ENCODE results near the gene MX2. TPM values are rescaled to one million over a fixed set of nuclear protein-coding genes. Genes with fewer than 3 reads are reported as not detected.

MX2 gene
- total RNA-seq, 1 donor from 2014 or later: 0.41 TPM

DNA sequence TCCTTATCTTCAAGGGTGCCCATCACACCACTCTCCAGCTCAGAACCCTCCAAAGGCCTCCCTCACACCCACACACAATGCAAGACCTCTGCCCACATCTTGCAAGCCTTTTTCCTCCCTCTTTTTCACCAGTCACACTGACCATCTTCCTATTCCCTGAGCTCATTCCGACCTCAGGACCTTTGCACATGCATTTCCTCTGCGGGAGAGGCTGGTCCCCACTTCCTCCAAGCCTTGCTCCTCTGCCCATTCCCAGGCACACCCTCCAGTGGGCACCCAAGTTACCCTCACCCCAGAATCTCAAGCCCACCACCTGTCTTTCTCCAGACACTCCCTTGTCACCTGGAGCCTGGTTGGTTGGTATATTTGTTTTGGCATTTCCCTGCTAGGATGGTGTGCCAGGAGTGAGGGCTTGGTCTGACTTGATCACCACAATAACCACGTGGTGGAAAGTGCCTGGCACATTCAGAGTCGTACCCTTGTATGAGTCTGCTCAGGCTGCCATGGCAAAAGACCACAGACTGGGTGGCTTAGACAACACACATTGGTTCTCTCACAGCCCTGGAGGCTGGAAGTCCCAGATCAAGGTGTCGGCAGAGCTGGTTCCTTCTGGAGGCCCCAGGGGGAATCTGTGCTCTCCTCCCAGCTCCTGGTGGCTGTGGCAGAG is 13.2 kb downstream of the MX2 start:
- FAIRE-seq (no peak), DNase-seq (ENCODE audit: low spot score in 2 of 2) (no peak)

- no peak for FAIRE-seq
These were observed 14.0 kb downstream of the MX2 start for GRCh38 chr21:41375875-41376274.

GRCh38 chr21:41377715-41378114 is 15.9 kb downstream of the MX2 start:
- DNase-seq (ENCODE audit: low spot score in 2 of 2) (no peak), FAIRE-seq (no peak)

More at GRCh38 chr21:41375875-41376274, 14.0 kb downstream of the MX2 start:
- DNase-seq (ENCODE audit: low spot score in 2 of 2): no peak

- FAIRE-seq: no peak
These were observed 17.0 kb downstream of the MX2 start for GRCh38 chr21:41378849-41379248.

DNA sequence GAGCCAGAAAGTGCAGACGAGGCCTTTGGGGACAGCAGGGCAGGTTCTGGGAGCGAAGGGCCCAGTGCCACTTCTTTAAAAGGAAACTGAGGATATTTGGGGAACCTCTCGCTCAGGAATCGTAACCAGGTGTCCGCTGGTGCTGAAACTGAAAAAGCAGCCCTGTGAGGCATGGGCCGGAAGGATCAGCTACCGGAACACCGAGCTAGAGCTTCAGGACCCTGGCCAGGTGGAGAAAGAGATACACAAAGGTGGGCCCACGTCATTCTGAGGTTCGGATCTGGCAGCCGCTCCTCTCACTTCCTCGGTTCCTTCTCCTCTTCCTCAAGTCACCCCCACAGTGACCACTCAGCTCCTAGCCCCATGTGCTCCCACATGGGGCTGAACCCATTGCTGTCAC is 18.1 kb downstream of the MX2 start:
- no peak for DNase-seq (ENCODE audit: low spot score in 2 of 2)
- no peak for FAIRE-seq

More at GRCh38 chr21:41378849-41379248, 17.0 kb downstream of the MX2 start:
- no peak for DNase-seq (ENCODE audit: low spot score in 2 of 2)

GRCh38 chr21:41381731-41382130 is 19.9 kb downstream of the MX2 start:
- no peak for FAIRE-seq
- no peak for DNase-seq (ENCODE audit: low spot score in 2 of 2)

DNA sequence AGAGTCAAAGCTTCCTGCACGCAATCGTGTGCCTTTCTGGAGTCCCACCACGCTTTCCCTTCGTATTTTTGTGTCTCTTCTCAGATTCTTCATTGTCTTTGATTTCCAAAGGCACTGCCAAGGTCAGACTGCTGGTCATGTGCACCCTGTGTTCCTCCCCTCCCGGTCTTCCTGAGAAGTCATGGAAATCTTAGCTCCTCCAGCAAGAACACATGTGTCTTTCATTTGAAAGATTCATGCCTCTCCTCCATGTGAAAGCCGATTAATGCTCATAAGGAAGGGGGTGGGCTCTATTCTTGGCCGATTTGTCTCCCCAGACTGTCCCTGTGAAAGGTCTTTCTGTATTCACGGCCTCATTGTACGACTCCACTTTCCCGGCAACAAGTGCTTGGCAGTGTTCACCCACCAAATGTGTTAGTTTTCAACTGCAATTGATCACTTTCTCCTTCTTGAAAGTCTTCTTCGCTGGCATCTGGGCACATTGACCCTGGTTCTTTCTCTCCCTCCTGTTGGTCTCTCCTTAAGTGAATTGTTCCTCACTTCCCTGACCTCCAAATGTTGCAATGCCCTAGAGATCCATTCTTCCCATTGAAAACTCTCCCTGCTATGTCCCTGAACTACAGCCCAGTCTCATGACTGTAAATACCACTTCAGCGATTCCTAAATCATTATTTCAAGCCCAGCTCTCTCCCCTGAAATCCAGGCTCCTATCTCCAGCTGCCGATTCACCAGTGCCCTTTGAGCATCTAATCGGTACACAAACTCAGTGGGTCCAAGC is 25.4 kb downstream of the MX2 start:
- DNase-seq (ENCODE audit: low spot score in 2 of 2) (no peak), FAIRE-seq (no peak)

- FAIRE-seq: no peak
These were observed 26.0 kb downstream of the MX2 start for GRCh38 chr21:41387824-41388223.

DNA sequence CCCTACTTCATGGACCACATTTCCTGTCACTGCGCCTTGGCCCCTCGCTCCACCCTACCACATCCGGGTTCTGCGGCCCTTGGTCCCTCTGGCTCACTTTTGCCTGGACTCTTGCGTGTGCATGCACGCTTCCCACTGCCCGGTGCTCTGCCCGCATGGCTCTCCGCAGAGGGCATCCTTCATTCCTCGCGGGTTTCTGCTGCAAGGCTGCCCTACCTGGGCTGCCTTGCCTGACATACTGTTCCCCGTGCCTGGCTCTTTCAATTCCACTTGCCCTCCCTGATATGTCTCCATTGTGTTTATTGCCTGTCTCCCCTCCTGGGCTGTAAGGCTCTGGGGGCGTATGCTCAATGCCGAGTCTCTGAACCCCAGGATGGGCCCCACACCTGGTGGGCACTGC is 26.4 kb downstream of the MX2 start:
- FAIRE-seq: no peak
- no peak for DNase-seq (ENCODE audit: low spot score in 2 of 2)

More at GRCh38 chr21:41387824-41388223, 26.0 kb downstream of the MX2 start:
- no peak for DNase-seq (ENCODE audit: low spot score in 2 of 2)

DNA sequence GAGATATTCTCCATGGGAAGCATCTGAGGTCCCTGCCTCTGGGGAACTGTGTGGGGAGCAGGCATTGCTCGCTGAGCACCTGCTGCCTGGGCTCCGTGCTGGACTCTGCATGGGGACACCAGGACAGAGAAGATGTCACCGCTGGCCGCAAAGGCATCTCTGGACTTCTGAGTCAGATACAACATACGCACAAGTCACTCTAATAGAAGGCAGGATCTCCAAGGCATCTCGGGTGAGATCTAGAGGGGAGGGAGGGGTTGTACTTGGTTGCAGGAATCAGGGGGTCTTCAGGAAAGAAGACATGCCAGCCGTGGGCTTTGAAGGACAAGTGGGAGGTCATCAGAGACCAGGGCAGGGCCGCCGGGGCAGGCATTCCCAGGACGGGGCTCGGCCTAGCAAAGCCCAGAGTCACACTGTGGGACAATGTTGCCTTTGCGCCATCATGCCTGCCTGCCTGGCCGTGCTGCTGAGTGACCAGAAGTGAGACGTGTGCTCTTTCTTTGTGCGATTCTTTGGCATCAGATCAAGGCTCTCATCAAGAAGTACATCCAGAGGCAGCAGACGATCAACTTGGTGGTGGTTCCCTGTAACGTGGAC is 28.3 kb downstream of the MX2 start:
- no peak for DNase-seq (ENCODE audit: low spot score in 2 of 2)
- no peak for FAIRE-seq

DNA sequence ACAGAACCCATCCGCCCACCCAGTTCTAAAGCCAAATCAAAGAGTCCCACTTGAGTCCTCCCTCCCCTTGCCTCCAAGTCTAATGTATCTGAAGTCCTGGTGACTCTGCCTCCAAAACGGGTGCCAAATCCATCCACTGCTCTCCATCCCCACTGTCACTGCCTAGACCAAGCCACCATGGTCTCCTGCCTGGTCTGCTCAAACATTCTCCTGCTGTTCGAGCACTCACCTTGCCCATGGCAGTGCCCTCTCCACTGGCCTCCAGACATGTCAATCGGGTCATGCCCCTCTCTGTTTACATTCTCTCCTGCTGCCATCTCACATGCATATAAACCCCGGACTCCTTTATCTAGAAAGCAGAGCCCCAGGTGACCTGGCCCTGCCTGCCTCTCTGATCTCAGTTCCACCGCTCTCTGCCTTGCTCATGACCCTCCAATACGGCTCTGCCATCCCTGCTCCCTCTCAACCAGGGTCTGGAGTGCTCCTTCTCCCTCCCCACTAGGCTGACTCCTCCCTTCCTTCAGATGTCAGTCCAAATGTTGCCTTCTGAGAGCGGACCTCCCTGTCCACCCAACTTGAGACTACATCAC is 32.1 kb downstream of the MX2 start:
- no peak for DNase-seq (ENCODE audit: low spot score in 2 of 2)
- no peak for FAIRE-seq

- DNase-seq (ENCODE audit: low spot score in 2 of 2) (no peak), FAIRE-seq (no peak)
These were observed 34.8 kb downstream of the MX2 start for GRCh38 chr21:41396558-41397075.

DNA sequence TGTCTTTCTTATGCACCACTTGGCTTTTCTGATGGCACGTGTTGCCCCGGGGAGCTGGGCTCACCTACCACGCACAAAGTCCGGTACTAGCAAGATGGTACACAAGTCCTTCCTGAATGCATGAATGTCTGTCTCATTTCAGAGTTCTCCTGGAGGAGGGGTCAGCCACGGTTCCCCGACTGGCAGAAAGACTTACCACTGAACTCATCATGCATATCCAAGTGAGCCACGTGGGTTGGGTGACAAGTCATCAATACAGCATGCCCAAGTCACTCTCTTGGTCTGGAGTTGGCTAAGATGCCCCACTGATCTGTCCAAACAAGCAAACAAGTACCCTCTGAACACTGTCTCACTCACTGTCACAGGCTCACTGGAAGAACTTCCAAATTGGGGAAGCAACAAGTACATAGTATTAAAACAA is 35.7 kb downstream of the MX2 start:
- FAIRE-seq (no peak), DNase-seq (ENCODE audit: low spot score in 2 of 2) (no peak)

DNA sequence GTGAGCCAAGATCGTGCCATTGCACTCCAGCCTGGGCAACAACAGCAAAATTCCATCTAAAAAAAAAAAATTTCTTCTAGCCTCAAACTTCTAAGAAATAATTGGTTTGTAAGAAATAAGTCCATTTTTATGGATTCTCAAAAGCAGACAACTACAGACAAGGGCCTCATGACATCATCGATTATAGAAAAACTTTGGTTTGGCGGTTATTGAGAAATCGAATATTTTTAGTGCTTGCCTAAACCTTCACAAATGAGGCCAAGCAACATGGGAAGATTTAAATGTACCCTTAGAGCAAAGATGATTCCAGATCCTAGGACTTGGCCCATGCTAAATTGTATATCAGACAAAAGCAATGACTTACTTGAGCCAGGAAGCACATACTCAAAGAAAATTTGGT is 36.4 kb downstream of the MX2 start:
- FAIRE-seq: no peak

DNA sequence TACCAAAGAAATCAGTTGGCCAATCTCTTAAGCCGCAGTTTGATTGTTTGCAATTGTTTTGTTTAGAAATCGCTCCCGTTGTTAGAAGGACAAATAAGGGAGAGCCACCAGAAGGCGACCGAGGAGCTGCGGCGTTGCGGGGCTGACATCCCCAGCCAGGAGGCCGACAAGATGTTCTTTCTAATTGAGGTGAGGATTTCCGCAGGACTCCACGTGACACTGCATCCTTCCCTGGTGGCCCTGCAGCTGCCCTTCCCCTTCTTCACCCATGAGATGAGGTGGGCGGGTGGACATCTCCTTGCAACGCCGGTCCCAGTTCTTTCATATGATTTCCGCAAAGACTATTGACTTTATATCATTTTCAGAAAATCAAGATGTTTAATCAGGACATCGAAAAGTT is 37.0 kb downstream of the MX2 start:
- no peak for FAIRE-seq
- DNase-seq (ENCODE audit: low spot score in 2 of 2): no peak

More for the DNA sequence above, 36.4 kb downstream of the MX2 start:
- DNase-seq (ENCODE audit: low spot score in 2 of 2): no peak

- no peak for FAIRE-seq
- no peak for DNase-seq (ENCODE audit: low spot score in 2 of 2)
These were observed 37.5 kb downstream of the MX2 start for GRCh38 chr21:41399246-41399800.

GRCh38 chr21:41402231-41402630 is 40.4 kb downstream of the MX2 start:
- no peak for FAIRE-seq

DNA sequence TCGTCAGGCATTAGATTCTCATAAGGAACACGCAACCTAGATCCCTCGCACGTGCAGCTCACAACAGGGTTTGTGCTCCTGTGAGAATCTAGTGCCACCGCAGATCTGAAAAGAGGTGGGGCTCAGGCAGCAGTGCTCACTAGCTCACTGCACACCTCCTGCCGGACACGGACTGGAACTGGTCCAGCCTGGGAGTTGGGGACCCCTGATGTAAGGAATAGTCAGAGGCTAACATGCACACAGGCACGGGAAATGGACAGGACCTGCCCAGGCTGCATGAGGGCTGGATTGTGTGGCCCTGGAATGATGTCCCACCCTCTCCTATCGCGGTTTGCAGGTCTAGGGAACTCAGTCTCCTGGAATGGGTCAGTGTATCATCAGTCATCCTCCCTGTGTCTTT is 41.0 kb downstream of the MX2 start:
- FAIRE-seq: no peak

More at GRCh38 chr21:41402231-41402630, 40.4 kb downstream of the MX2 start:
- DNase-seq (ENCODE audit: low spot score in 2 of 2): no peak

DNA sequence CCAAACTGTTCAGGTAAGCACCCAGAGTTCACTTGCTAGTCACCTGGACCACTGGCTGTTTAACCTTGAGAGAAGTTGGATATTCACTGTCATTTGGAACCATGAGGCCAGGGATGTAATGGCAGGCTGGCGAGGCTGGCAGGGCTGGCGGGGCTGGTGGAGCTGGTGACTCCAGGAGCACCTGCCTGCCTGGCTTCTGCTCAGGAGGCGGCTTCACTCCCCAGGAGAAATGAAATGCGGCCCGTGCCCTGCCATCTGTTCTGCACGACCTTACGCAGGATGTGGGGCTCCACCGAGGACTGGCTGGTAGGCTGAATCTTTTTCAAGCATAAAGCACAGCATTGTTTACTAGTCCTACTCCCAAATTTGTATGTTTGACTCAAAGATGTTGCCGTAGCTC is 41.5 kb downstream of the MX2 start:
- FAIRE-seq: no peak
- no peak for DNase-seq (ENCODE audit: low spot score in 2 of 2)

More for the DNA sequence above, 41.0 kb downstream of the MX2 start:
- DNase-seq (ENCODE audit: low spot score in 2 of 2): no peak

DNA sequence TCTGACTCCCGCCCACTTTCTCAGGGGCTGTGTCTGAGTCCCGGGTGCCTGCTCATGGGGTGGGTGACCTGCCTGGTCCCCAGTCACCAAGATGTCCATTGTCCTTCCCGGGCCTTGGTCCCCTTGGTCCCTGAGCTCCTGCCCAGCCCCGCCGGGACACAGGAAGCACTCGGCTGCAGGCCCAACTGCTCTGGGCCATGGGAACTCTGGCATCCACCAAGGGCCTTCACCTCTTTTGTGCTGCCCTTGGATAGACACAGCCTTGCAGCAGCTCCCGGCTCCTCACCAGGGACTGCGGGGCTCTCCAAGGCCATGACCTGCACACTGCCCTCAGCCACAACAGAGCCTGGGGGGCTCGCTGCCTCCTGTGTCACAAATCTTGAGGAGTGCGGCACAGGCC is 42.1 kb downstream of the MX2 start:
- DNase-seq (ENCODE audit: low spot score in 2 of 2) (no peak), FAIRE-seq (no peak)

GRCh38 chr21:41405321-41405720 is 43.5 kb downstream of the MX2 start:
- FAIRE-seq: no peak

More at GRCh38 chr21:41405321-41405720, 43.5 kb downstream of the MX2 start:
- no peak for DNase-seq (ENCODE audit: low spot score in 2 of 2)

All from frontal cortex (tissue), 4 donors.